ENCODE measurements around the gene TSLP.

Gene TSLP

DNA sequence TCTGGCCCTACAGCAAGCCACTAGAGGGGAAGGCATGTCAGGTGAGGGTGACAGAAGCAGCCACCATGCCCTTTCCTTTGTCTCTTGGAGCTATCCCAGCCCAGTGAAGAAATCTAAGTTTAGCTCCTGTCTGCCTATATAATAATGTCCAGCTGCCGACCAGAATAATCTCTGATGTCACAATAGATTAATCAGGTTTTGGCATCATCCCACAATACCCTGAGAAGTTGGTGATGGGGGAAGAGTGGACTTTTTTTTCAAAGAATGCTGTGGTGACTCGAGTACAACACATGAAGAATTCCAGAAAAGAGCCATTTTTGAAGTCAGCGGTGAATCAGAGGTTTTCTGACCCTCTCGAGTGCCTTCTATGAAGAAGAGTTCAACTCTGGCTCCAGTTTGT is 1.7 kb upstream of the TSLP start:
- H3K4me3 ChIP-seq (ENCODE audit: low read depth, low read length) = no peak overlapping the region
- no peak for TF ChIP-seq POLR2A (IDR thresholded peaks at IDR 0.05; ENCODE audit: extremely low read depth, insufficient read length)
- TF ChIP-seq, protein P1, sequence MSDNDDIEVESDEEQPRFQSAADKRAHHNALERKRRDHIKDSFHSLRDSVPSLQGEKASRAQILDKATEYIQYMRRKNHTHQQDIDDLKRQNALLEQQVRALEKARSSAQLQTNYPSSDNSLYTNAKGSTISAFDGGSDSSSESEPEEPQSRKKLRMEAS (IDR thresholded peaks at IDR 0.05; ENCODE audit: low read depth, low read length) = no peak
- no peak for TF ChIP-seq MYC (IDR thresholded peaks at IDR 0.05; ENCODE audit: low read depth, low read length)
- TF ChIP-seq, protein P2, sequence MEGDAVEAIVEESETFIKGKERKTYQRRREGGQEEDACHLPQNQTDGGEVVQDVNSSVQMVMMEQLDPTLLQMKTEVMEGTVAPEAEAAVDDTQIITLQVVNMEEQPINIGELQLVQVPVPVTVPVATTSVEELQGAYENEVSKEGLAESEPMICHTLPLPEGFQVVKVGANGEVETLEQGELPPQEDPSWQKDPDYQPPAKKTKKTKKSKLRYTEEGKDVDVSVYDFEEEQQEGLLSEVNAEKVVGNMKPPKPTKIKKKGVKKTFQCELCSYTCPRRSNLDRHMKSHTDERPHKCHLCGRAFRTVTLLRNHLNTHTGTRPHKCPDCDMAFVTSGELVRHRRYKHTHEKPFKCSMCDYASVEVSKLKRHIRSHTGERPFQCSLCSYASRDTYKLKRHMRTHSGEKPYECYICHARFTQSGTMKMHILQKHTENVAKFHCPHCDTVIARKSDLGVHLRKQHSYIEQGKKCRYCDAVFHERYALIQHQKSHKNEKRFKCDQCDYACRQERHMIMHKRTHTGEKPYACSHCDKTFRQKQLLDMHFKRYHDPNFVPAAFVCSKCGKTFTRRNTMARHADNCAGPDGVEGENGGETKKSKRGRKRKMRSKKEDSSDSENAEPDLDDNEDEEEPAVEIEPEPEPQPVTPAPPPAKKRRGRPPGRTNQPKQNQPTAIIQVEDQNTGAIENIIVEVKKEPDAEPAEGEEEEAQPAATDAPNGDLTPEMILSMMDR (IDR thresholded peaks at IDR 0.05; ENCODE audit: low read depth, low read length) = no peak
- DNase-seq (ENCODE audit: low read depth) = no peak

DNA sequence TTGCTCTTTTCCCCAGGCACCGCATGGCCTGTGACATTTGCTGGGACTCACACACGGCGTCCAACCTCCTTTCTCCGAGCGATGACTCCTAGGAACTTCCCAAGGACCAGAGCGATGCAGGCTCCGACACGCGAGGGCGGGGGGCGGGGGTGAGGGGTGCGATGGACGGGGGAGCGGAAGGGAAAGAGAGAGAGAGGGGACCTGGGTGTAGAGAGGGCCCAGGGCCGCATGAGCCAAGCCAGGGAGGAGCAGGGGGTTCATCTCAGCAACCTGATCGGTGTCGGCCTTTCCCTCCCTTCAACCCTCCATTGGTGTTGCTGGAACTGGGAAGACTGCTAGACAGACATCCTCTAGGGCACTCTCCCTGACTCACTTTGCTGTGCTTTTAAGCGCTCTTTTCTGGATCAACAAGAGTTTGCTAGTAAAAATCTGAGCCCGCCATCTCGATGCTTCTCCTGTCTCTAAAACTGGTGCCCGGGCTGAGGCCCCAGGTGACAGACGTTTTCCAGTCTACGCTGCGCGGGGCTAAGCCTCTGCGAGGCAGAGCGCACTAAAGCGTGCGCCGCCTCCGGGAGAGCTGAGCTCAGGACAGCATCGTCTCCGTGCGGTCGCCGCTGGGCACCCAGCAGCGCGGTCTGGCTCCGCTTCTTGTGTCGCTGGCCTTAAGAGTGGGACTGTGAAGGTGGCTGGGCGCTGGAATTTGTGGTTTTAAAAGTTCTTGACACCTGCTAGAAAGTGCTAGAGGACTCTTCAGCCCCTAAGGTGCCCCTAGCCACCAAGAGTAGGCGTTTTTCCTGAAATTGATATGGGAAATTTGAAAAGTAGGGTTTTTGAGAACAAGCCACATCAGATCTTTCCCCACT is 1.0 kb upstream of the TSLP start:
- TF ChIP-seq, protein P1 (IDR thresholded peaks at IDR 0.05; ENCODE audit: low read depth, low read length) = no peak
- TF ChIP-seq, protein P2 (IDR thresholded peaks at IDR 0.05; ENCODE audit: low read depth, low read length) = no peak
- TF ChIP-seq MYC (IDR thresholded peaks at IDR 0.05; ENCODE audit: low read depth, low read length) (no peak), POLR2A (IDR thresholded peaks at IDR 0.05; ENCODE audit: extremely low read depth, insufficient read length) (no peak)
- no peak for DNase-seq (ENCODE audit: low read depth)
- H3K4me3 ChIP-seq (ENCODE audit: low read depth, low read length) = no peak overlapping the region

DNA sequence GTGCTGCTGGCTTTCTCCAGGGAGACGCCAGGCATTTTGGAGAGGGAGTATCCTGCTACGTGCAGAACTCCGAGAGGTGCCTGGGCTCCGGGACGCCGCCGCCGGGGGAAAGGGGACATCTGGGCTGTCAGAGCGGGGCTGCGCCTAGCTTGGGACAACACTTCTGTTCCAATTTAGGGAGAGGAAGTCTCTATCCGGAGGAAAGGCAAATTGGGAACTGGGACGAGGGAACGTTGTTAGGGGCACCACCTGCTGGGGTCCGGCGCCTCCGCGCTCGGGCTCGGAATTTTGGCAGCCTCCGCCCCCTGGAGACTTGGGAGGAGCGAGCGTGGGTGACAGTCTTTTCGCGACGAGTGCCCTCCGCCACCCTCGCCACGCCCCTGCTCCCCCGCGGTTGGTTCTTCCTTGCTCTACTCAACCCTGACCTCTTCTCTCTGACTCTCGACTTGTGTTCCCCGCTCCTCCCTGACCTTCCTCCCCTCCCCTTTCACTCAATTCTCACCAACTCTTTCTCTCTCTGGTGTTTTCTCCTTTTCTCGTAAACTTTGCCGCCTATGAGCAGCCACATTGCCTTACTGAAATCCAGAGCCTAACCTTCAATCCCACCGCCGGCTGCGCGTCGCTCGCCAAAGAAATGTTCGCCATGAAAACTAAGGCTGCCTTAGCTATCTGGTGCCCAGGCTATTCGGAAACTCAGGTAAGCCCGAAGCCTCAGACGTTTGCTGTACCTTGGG is 1.6 kb downstream of the TSLP start:
- H3K4me3 ChIP-seq (ENCODE audit: low read depth, low read length) = peak overlapping the region; percentile 27
- TF ChIP-seq, protein P2 (IDR thresholded peaks at IDR 0.05; ENCODE audit: low read depth, low read length) = no peak
- TF ChIP-seq POLR2A (IDR thresholded peaks at IDR 0.05; ENCODE audit: extremely low read depth, insufficient read length) (no peak), MYC (IDR thresholded peaks at IDR 0.05; ENCODE audit: low read depth, low read length) (no peak)
- TF ChIP-seq, protein P1 (IDR thresholded peaks at IDR 0.05; ENCODE audit: low read depth, low read length) = no peak
- peak; percentile 42 for DNase-seq (ENCODE audit: low read depth)

DNA sequence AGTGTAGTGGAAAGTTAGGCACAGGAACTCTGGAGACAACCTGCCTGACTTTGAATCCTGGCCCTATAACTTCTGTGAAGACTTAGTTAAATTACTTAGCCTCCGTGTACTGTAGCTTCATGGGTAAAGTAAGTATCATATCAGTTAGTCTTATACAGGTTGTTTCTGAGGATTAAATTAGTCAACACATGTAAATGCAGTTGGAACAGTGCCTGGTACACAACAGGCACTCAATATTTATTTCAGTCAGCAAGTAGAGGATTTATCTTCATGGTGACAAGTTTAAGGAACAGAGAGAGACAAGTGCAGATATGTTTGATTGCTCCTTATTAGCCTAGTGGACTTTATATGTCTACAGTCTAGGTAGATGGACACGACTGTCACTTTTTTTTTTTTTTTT is 2.7 kb downstream of the TSLP start:
- TF ChIP-seq, protein P2 (IDR thresholded peaks at IDR 0.05; ENCODE audit: low read depth, low read length) = no peak
- TF ChIP-seq, protein P1 (IDR thresholded peaks at IDR 0.05; ENCODE audit: low read depth, low read length) = no peak
- no peak for TF ChIP-seq MYC (IDR thresholded peaks at IDR 0.05; ENCODE audit: low read depth, low read length)
- no peak for TF ChIP-seq POLR2A (IDR thresholded peaks at IDR 0.05; ENCODE audit: extremely low read depth, insufficient read length)
- no peak for DNase-seq (ENCODE audit: low read depth)
- H3K4me3 ChIP-seq (ENCODE audit: low read depth, low read length) = no peak overlapping the region

DNA sequence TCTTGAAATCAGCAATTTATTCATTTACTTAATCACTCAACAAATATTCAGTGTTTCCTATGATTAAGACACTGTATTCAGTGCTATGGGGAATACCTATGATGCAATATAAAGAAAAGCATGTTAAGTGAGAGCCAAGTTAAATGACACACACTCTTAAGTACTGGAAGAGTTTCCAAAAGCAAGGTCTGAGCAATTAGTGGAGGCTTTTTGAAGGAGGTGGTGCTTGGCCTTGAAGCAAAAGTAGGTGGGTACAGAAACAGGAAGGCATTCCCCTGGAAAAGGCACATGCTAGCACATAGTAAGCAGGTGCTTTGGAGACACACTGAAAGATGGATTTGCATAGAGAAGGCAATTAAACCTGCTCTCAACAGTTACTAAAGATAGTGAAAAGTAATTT is 4.0 kb downstream of the TSLP start:
- DNase-seq (ENCODE audit: low read depth) = no peak
- TF ChIP-seq POLR2A (IDR thresholded peaks at IDR 0.05; ENCODE audit: extremely low read depth, insufficient read length) (no peak), MYC (IDR thresholded peaks at IDR 0.05; ENCODE audit: low read depth, low read length) (no peak)
- TF ChIP-seq, protein P2 (IDR thresholded peaks at IDR 0.05; ENCODE audit: low read depth, low read length) = no peak
- TF ChIP-seq, protein P1 (IDR thresholded peaks at IDR 0.05; ENCODE audit: low read depth, low read length) = no peak
- H3K4me3 ChIP-seq (ENCODE audit: low read depth, low read length) = no peak overlapping the region

Measured in NB4 (cell line).